Activated T-cell treated with anti-CD3 and anti-CD28 coated beads for 1 hour (primary cell): Measurements from ENCODE around the gene BANF1.

ENCODE experiments used
- DNase-seq: peaks from one replicate; pipeline ENCODE4 v3.0.0-alpha.2; 2020; ENCODE audit warnings: low read depth

The BANF1 gene

DNA sequence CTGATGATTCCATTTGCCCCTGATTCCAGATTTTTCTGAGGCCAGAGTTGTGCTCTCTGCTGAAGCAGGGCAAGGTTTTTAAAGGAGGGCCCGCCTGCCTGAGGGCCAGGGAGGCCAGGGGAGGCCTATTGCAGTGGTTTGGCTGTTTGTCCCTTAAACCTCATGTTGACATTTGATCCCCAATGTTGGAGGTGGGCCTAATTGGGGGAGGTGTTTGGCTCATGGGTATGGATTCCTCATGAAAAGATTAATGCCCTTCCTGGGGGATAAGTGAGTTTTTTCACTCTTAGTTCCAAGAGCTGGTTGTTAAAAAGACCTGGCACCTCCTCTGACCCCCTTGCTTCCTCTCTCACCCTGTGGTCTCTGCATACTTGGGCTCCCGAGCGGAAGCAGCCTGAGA lies 37.5 kb downstream of the BANF1 start:
- no peak for DNase-seq

GRCh38 chr11:66042227-66042995 lies 40.1 kb downstream of the BANF1 start:
- DNase-seq: no peak

DNA sequence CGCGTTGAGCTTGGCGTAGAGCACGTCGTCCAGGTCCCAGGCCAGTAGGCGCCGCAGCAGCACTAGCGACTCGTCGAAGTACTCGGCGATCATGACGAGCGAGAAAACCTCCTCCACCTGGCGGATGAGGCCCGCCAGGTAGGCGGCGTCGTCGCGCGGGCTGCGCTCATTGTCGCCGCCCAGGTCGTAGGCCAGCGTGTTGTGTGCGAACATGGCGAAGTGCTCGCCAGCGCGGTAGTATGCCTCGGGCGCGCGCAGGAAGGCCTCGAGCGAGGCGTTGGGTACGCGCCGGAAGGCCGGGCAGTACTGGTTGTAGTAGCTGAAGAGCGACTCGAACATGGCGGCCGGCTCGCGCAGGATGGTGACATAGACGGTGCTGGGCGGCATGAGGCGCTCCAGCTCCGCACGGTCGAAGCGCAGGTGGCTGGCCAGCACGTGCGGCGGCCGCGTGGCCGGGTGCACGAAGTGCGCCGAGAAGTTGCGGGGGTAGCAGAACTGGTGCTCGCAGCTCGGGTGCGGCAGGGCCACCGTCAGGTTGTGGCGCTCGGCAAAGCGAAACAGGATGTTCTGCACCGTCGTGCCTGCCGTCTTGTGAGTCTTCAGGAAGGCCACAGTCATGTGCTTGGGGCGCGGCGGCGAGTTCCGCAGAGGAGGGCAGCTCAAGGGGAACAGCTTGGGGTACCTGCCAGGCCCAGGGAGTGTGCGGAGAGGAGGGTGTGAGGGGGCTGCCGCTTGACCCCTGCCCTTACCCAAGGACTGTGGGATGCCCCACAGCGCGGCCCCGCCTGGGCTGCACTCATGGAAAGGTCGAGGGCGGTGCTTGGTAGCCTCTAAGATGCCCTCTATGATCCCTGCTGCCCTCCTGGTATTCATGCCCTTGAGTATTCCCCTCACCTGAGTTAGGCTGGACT lies 40.9 kb downstream of the BANF1 start:
- DNase-seq: no peak

DNA sequence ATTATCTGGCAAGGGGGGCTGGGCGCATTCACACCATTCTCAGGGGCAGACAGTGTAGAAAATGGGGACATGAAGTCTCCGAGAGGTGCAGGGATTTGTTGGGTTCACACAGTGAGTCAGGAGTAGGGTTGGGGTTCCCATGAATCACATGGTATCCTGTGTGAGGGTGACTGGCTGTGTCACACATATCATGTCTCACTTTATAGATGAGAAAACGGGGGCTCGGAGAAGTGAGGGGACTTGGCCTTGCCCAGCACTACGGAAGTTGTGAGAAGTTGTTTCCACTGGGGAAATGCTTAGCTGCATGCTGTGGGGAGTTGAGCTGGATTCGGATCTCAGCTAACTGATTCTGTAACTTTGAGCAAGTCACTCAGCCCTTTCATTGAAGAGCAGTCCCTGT lies 42.5 kb downstream of the BANF1 start:
- no peak for DNase-seq

DNA sequence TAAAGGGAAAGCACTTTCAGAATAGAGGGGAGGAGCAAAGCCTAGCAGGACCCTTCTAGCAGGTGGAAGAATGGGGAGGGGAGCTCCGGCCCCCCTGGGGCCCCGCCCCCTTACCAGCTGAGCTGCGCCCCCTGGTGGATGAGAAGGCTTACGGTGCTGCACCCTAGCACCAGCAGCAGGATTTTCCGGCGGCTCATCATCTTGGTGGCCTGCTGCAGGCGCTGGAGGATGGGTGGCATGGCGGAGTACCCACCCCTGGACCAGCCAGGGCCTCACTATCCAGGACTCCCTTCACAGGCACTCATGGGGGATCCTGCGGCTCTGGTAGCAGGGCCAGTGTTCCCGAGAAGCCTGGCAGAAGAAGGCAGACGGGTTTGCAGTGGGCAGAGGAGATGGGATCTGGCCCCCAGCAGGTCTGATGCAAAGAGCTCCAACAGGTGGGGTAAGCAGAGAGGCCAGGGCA lies 42.9 kb downstream of the BANF1 start:
- peak; percentile 86 for DNase-seq

- DNase-seq: no peak
Observed at GRCh38 chr11:66046901-66047300, 44.6 kb downstream of the BANF1 start.

DNA sequence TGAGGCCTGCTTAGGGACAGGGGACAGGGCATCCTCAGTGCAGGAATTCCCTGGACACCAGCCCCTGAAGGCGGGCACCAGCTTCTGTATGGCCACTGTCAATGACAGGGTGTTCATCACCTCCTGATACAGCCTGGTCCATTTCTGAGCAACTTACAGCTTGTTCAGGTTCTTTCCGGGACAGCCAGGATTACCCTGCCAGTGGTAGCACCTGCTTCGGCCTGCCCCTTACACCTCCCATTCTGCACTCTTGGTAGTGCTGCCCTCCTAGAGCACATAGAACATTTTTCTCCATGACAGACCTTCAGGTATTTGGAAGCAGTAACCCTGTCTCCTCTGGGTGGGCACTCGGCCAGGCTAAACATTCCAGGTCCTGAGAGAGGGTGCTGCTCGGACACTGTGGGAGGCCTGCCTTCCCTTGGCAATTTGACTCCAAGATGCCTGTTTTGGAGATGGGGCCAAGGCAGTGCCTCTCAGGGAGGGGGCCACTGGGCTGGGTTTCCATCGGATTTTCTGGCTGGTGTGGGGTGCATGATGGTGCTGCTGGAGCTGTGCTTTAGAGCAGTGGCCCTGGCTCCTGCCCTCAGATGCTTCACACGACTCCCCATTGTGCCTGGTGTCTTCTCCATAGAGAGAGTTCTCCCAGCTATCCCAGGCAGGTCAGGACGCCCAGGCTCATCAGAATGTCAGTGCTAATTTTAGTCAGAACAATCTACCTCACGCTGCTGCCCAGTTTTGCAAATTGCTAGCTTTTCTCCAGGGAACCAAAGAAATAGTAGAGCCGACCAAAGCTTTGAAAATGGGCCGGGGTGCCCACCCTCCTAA lies 45.5 kb downstream of the BANF1 start:
- no peak for DNase-seq

DNA sequence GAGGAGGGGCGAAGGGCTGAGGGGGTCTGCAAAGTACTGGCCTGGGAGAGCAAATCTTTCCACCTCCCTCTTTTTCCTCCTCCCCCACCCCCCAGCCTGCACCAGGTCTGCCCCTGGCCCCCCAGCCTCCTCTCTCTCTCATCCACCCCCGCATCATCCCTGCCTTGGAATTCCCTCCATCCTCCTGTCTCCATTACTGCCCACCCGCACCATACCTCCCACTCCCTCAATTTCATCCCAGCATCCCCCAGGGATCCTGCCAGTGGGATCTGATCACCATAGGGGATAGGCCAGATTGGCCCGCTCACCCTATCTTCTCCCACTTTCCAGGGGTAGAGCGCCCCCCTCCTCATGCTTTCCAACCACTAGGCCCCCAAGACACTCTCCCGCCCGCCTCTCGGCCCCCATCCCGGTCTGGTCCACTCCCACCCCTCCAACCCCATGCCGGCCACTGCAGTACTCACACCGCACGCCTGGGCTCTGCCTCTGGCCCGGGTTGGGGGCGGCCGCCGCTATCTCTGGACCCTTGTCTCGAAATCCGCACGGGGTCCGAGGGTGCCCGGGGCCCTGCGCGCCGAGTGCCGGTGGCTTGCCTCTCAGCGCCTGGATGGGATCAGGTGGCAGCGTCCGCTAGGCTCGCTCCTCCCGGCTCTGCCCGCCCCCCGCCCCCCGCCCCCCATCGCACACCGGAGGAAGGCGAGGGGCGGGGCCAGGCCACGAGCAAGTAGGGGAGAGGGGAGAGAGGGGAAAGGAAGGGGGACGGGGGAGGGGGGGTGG lies 46.4 kb downstream of the BANF1 start, which contains the start of gene GAL3ST3:
Gene GAL3ST3 (minus strand): TSS at position 615 of the 777 bp plus-strand sequence. CDS start 3,746 bp downstream, outside the sequence.
- no peak for DNase-seq

- DNase-seq: no peak
Observed at GRCh38 chr11:66050581-66051231, 48.4 kb downstream of the BANF1 start.

DNA sequence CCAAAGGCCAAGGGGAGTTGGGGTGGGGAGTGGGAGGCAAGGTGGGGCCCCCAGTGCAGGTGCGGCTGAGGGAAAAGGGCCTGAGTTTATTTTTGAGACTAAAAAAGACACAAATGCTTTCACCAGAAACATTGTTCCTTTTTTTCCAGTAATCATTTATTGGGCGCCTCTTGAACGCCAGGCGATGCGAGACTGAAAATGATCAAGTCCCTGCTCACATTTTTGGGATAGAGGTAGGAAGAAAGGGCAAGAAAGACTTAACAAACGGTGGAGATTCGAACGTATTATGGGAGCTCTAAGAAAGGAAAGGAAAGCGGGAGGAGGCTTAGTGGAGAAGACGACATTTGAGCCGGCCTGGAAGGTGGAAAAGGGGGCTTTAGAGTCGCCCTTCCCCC lies 49.1 kb downstream of the BANF1 start:
- no peak for DNase-seq

DNA sequence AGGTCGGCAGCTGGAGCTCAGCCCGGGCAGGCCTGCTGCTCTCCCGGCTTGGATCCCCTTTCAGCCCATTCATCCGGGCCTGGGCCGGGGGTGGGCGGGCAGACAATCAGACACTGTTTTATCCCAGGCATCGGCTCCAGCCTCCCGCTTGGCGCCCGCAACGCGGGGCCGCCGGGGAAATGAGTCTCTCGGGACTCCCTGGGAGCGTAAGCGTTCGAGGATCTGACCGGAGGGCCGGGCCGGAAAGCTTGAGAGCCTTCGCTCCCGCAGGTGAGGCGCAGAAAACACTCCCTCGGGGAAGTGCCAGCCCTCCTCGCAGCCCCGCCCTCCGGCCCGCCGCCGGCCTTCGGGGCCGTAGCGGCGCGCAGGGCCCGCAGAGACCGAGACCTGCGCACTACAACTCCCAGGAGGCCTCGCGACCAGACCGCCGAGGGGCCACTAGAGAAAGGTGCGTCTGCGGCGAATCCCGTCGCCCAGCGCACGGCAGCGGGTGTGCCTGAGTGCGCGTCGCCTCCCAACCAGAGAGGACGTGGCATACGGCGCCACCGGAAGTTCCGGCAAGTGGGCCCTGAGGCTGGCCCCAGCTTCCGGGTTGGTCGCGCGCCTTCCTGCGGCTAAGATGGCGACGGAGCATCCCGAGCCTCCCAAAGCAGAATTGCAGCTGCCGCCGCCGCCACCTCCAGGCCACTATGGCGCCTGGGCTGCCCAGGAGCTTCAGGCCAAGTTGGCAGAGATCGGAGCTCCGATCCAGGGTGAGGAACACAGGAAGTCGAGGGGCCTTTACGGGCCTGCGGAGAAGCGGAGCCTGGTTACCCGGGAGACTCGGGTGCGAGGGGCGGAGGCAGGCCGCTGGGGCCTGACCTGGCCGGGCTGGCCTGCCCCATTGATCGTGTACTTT lies 49.7 kb downstream of the BANF1 start, which contains the start of gene SF3B2:
Gene SF3B2 (plus strand): TSS at position 599 of the 898 bp plus-strand sequence. CDS start 21 bp downstream, at position 620.
- DNase-seq: peak; percentile 91

DNA sequence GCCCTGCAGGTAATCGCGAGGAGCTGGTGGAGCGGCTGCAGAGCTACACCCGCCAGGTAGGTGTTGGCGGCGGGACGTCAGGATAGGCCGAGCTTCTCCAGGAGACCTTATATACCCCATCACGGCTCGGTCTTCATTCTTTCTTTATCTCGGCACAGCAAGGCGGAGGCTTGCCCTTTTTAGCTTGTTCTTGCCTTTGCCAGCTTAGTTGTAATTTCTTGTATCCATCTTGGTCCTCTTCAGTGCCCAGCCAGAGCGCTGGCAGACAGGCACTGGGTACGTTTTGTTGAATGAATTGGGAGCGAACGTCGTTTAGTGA lies 50.3 kb downstream of the BANF1 start:
- DNase-seq: no peak
